Breast epithelium (tissue), 3 donors: Measurements from ENCODE around the gene OXLD1.

Experiments
- POLR2A ChIP-seq: fragments of 450-650 bp; IDR thresholded peaks from one replicate; pipeline ENCODE4 v1.6.1; 2016; ENCODE audit warnings: antibody characterized with exemption, mild to moderate bottlenecking, moderate library complexity
- POLR2AphosphoS5 ChIP-seq, 3 donors: sonication (generic); formaldehyde crosslinking; IDR thresholded peaks; one replicate each; pipeline ENCODE4 v1.6.1; 2017; ENCODE audit warnings: antibody characterized with exemption in 3 of 3
- TF ChIP-seq, protein P1 (sequence below), 3 donors: fragments of 450-650 bp; IDR thresholded peaks; one replicate each; pipeline ENCODE4 v1.5.1; 2016 to 2017; ENCODE audit warnings: antibody characterized with exemption in 3 of 3, mild to moderate bottlenecking in 3 of 3, moderate library complexity in 3 of 3

GRCh38 chr17:81616877-81617276 lies 49.5 kb downstream of the OXLD1 start:
- TF ChIP-seq, protein P1, sequence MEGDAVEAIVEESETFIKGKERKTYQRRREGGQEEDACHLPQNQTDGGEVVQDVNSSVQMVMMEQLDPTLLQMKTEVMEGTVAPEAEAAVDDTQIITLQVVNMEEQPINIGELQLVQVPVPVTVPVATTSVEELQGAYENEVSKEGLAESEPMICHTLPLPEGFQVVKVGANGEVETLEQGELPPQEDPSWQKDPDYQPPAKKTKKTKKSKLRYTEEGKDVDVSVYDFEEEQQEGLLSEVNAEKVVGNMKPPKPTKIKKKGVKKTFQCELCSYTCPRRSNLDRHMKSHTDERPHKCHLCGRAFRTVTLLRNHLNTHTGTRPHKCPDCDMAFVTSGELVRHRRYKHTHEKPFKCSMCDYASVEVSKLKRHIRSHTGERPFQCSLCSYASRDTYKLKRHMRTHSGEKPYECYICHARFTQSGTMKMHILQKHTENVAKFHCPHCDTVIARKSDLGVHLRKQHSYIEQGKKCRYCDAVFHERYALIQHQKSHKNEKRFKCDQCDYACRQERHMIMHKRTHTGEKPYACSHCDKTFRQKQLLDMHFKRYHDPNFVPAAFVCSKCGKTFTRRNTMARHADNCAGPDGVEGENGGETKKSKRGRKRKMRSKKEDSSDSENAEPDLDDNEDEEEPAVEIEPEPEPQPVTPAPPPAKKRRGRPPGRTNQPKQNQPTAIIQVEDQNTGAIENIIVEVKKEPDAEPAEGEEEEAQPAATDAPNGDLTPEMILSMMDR (IDR thresholded peaks at IDR 0.05) = no peak
- TF ChIP-seq POLR2A = no peak
- TF ChIP-seq POLR2AphosphoS5 (IDR thresholded peaks at IDR 0.05) = no peak
